ENCODE data around the gene DEPDC4.

Gene DEPDC4

DNA sequence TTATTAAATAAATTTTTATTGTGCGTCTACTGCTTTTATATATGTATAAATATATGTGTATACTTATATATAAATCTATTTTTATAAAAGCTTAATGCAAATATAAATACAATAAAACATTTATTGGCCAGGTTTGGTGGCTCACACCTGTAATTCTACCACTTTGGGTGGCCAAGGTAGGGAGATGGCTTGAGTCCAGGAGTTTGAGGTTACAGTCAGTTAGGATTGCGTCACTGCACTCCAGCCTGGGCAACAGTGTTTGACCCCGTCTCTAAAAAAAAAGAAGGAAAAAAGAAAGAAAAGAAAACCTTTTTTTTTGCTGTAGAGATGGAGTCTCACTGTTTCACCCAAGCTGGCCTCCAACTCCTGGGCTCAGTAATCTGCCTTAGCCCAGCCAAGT lies 45.4 kb downstream of the DEPDC4 start:
- H3K4me1 ChIP-seq (ENCODE audit: control extremely low read depth in 1 of 4, control insufficient read depth in 4 of 4, insufficient read depth in 4 of 4, low read length in 3 of 4), result no peaks in the 10 kb centered on the region
- DNase-seq, result no peak
- no peak overlapping the region for H3K4me3 ChIP-seq (ENCODE audit: control insufficient read depth in 1 of 7, extremely low read depth in 1 of 7, insufficient read depth in 4 of 7, low read depth in 2 of 7, low read length in 6 of 7)
- CTCF ChIA-PET, result no interaction called here
- POLR2A ChIA-PET, result no interaction called here
- peaks cover 4 to 57% (median 18%) of the 10 kb centered on the region in 4 experiments for H3K36me3 ChIP-seq (ENCODE audit: control insufficient read depth in 4 of 4, insufficient read depth in 4 of 4, low read length in 3 of 4)
- H3K9me3 ChIP-seq (ENCODE audit: control extremely low read depth in 1 of 5, control insufficient read depth in 4 of 5, insufficient read depth in 2 of 5, low read depth in 1 of 5, low read length in 4 of 5), result no peaks in the 10 kb centered on the region
- 100% methylated on average over 1 of the region's 3 CpGs for WGBS (ENCODE audit: insufficient coverage)
- H3K27ac ChIP-seq (ENCODE audit: insufficient read depth in 1 of 2, low read depth in 1 of 2, low read length in 2 of 2, poor library complexity in 1 of 2, severe bottlenecking in 2 of 2), result no peak overlapping the region
- H3K27me3 ChIP-seq (replicated peaks in 2 of 5; ENCODE audit: control insufficient read depth in 4 of 5, insufficient read depth in 5 of 5, low read length in 4 of 5), result no peaks in the 10 kb centered on the region

DNA sequence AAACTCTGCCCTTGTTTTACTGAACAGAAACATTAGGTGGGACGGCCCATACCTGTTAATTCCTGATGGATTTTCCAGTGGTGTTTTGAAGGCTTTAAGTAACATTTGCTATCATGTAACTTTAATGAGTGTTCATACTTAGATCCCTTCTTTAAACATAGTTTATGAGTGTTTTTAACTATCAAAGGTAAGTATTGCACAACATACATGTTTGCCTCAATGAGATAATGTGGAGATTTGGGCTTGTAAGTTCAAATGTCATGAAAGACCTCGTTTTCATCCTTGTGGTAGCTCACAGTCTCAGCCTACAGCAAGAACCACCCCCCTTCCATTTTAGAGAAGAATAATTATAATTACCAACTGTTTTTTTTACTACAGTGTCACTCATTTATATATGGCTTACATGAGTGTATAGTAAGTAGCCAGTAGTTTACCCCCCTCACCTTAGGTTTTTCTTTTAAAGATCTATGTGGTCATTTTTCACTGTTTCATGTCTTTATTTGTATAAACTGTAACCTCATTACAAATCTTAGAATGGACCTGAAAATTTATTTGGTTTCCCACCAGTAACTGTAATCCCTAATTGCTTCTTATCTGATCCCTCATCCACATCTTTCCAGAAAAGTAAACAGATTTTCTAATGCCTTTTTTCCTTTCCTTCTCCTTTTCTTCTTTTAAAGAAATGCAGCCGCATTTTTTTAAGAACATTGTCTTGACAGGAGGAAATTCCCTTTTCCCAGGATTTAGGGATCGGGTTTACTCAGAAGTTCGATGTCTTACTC lies 47.4 kb downstream of the DEPDC4 start:
- no peak for DNase-seq
- H3K27ac ChIP-seq (ENCODE audit: insufficient read depth in 1 of 2, low read depth in 1 of 2, low read length in 2 of 2, poor library complexity in 1 of 2, severe bottlenecking in 2 of 2), result no peak overlapping the region
- H3K27me3 ChIP-seq (replicated peaks in 2 of 5; ENCODE audit: control insufficient read depth in 4 of 5, insufficient read depth in 5 of 5, low read length in 4 of 5), result no peaks in the 10 kb centered on the region
- peaks cover 8 to 54% (median 21%) of the 10 kb centered on the region in 4 experiments for H3K36me3 ChIP-seq (ENCODE audit: control insufficient read depth in 4 of 4, insufficient read depth in 4 of 4, low read length in 3 of 4)
- no peaks in the 10 kb centered on the region for H3K4me1 ChIP-seq (ENCODE audit: control extremely low read depth in 1 of 4, control insufficient read depth in 4 of 4, insufficient read depth in 4 of 4, low read length in 3 of 4)
- no peak overlapping the region for H3K4me3 ChIP-seq (ENCODE audit: control insufficient read depth in 1 of 7, extremely low read depth in 1 of 7, insufficient read depth in 4 of 7, low read depth in 2 of 7, low read length in 6 of 7)
- 100% methylated on average over 3 of the region's 5 CpGs for WGBS (ENCODE audit: insufficient coverage)
- ChIA-PET POLR2A (no interaction called here), CTCF (interaction anchor here (0.9 kb wide), 1 partner anchor 11 kb away, joined by 4 read pairs; no protein-coding TSS in a partner anchor)
- H3K9me3 ChIP-seq (ENCODE audit: control extremely low read depth in 1 of 5, control insufficient read depth in 4 of 5, insufficient read depth in 2 of 5, low read depth in 1 of 5, low read length in 4 of 5), result no peaks in the 10 kb centered on the region

DNA sequence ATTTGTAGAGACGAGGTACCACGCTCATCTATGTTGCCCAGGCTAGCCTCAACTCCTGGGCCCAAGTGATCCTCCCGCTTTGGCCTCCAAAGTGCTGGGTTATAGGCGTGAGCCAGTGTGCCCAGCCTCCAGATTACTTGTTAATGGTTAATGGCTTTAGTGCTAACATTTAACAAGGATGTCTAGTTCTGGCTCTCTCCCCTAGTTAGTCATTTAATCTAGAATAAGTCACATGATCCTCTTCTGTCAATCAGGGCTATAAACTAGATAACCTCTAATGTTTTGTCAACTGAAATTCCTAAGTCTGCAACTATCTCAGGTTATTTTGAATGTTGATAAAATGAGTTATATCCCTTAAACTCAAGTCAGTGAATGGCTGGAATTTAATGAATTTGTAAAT lies 50.5 kb downstream of the DEPDC4 start:
- H3K4me3 ChIP-seq (ENCODE audit: control insufficient read depth in 1 of 7, extremely low read depth in 1 of 7, insufficient read depth in 4 of 7, low read depth in 2 of 7, low read length in 6 of 7), result no peak overlapping the region
- H3K27ac ChIP-seq (ENCODE audit: insufficient read depth in 1 of 2, low read depth in 1 of 2, low read length in 2 of 2, poor library complexity in 1 of 2, severe bottlenecking in 2 of 2), result no peak overlapping the region
- DNase-seq, result no peak
- no peaks in the 10 kb centered on the region for H3K27me3 ChIP-seq (replicated peaks in 2 of 5; ENCODE audit: control insufficient read depth in 4 of 5, insufficient read depth in 5 of 5, low read length in 4 of 5)
- peaks cover 3 to 59% (median 24%) of the 10 kb centered on the region in 4 experiments for H3K36me3 ChIP-seq (ENCODE audit: control insufficient read depth in 4 of 4, insufficient read depth in 4 of 4, low read length in 3 of 4)
- no peaks in the 10 kb centered on the region for H3K4me1 ChIP-seq (ENCODE audit: control extremely low read depth in 1 of 4, control insufficient read depth in 4 of 4, insufficient read depth in 4 of 4, low read length in 3 of 4)
- POLR2A ChIA-PET, result no interaction called here
- CTCF ChIA-PET, result no interaction called here
- WGBS (ENCODE audit: insufficient coverage), result 96% methylated on average over 4 of the region's 4 CpGs
- no peaks in the 10 kb centered on the region for H3K9me3 ChIP-seq (ENCODE audit: control extremely low read depth in 1 of 5, control insufficient read depth in 4 of 5, insufficient read depth in 2 of 5, low read depth in 1 of 5, low read length in 4 of 5)

DNA sequence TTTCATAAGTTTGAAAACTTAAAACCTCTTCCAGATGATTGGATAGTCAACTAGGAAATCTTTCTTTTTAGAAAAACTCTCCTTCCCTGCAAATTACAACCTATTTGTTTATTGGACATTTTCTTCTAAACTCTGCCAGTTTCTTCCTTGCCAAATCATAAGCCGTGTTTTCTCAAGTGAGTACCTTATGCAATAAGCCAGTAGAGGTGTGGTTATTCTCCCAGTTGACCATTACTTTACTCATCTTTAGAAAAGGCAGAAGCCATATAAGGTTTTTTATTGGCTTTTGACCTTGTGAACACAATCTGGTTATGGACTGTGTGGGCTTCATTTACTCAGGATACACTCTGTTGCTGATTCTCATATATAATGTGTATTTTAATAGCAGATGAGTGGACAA lies 51.7 kb downstream of the DEPDC4 start:
- no peaks in the 10 kb centered on the region for H3K9me3 ChIP-seq (ENCODE audit: control extremely low read depth in 1 of 5, control insufficient read depth in 4 of 5, insufficient read depth in 2 of 5, low read depth in 1 of 5, low read length in 4 of 5)
- no CpG with 5 or more reads among the region's 1 CpG for WGBS (ENCODE audit: insufficient coverage)
- CTCF ChIA-PET, result no interaction called here
- H3K27ac ChIP-seq (ENCODE audit: insufficient read depth in 1 of 2, low read depth in 1 of 2, low read length in 2 of 2, poor library complexity in 1 of 2, severe bottlenecking in 2 of 2), result no peak overlapping the region
- DNase-seq, result no peak
- H3K36me3 ChIP-seq (ENCODE audit: control insufficient read depth in 4 of 4, insufficient read depth in 4 of 4, low read length in 3 of 4), result peaks cover 2 to 61% (median 31%) of the 10 kb centered on the region in 4 experiments
- no peaks in the 10 kb centered on the region for H3K4me1 ChIP-seq (ENCODE audit: control extremely low read depth in 1 of 4, control insufficient read depth in 4 of 4, insufficient read depth in 4 of 4, low read length in 3 of 4)
- H3K27me3 ChIP-seq (replicated peaks in 2 of 5; ENCODE audit: control insufficient read depth in 4 of 5, insufficient read depth in 5 of 5, low read length in 4 of 5), result no peaks in the 10 kb centered on the region
- POLR2A ChIA-PET, result no interaction called here
- no peak overlapping the region for H3K4me3 ChIP-seq (ENCODE audit: control insufficient read depth in 1 of 7, extremely low read depth in 1 of 7, insufficient read depth in 4 of 7, low read depth in 2 of 7, low read length in 6 of 7)

DNA sequence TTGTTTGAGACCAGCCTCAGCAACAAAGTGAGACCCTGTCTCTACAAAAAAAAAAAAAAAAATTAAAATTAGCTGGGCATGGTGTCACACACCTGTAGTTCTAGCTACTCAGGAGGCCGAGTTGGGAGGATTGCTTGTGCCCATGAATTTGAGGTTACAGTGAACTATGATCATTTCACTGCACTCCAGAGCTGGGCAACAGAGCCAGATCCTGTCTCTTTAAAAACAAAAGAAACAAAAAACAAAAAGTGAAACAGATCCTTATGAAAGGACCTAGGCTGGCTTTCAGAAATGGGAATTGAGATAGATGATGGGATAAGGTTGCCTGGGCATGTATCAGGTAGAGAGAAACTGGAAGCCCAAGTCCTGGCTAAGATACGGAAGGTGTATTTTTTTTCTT lies 52.4 kb downstream of the DEPDC4 start:
- Histone ChIP-seq H3K27me3 (replicated peaks in 2 of 5; ENCODE audit: control insufficient read depth in 4 of 5, insufficient read depth in 5 of 5, low read length in 4 of 5) (no peaks in the 10 kb centered on the region), H3K27ac (ENCODE audit: insufficient read depth in 1 of 2, low read depth in 1 of 2, low read length in 2 of 2, poor library complexity in 1 of 2, severe bottlenecking in 2 of 2) (no peak overlapping the region), H3K36me3 (ENCODE audit: control insufficient read depth in 4 of 4, insufficient read depth in 4 of 4, low read length in 3 of 4) (peaks cover 0 to 59% (median 32%) of the 10 kb centered on the region in 4 experiments), H3K4me3 (ENCODE audit: control insufficient read depth in 1 of 7, extremely low read depth in 1 of 7, insufficient read depth in 4 of 7, low read depth in 2 of 7, low read length in 6 of 7) (no peak overlapping the region), H3K4me1 (ENCODE audit: control extremely low read depth in 1 of 4, control insufficient read depth in 4 of 4, insufficient read depth in 4 of 4, low read length in 3 of 4) (no peaks in the 10 kb centered on the region), H3K9me3 (ENCODE audit: control extremely low read depth in 1 of 5, control insufficient read depth in 4 of 5, insufficient read depth in 2 of 5, low read depth in 1 of 5, low read length in 4 of 5) (no peaks in the 10 kb centered on the region)
- ChIA-PET CTCF (interaction anchor here (1.5 kb wide), 1 partner anchor 20 kb away, joined by 4 read pairs; no protein-coding TSS in a partner anchor), POLR2A (no interaction called here)
- 83% methylated on average over 1 of the region's 2 CpGs for WGBS (ENCODE audit: insufficient coverage)
- DNase-seq, result no peak

DNA sequence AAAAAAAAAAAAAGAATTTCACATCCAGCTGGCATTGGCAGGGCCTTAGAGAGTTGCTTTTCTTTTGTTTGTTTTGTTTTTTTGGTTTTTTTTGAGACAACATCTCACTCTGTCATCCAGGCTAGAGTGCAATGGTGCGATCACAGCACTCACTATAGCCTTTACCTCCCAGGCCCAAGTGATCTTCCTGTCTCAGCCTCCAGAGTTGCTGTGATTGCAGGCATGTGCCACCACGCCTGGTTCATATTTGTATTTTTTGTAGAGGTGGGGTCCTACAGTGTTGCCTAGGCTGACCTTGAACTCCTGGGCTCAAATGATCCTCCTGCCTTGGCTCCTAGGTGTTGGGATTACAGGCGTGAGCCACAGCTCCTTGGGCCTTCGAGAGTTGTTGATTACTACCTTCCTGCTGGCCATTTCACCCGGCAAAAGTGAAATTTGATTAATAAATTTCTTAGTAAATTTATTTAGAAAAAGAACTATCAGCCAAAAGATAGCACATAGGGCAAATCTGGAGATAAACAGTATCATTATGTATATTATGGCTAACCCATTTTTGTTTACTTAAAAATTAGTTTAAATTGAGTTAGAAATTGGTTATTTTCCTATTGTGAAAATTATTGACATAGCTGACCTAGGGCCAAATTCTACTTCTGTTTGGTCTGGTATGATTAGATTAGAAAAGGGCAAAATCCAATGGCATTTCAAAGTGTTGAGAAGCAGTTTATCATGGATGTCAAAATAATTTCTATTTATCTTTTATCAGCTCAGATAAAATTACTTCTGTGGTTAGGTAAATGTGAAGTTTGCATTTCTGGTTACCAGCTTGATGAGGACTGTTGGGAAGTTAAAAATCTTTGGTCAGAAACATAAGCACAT lies 53.6 kb downstream of the DEPDC4 start:
- WGBS (ENCODE audit: insufficient coverage), result no CpG with 5 or more reads among the region's 5 CpGs
- no peaks in the 10 kb centered on the region for H3K4me1 ChIP-seq (ENCODE audit: control extremely low read depth in 1 of 4, control insufficient read depth in 4 of 4, insufficient read depth in 4 of 4, low read length in 3 of 4)
- H3K4me3 ChIP-seq (ENCODE audit: control insufficient read depth in 1 of 7, extremely low read depth in 1 of 7, insufficient read depth in 4 of 7, low read depth in 2 of 7, low read length in 6 of 7), result no peak overlapping the region
- no peaks in the 10 kb centered on the region for H3K9me3 ChIP-seq (ENCODE audit: control extremely low read depth in 1 of 5, control insufficient read depth in 4 of 5, insufficient read depth in 2 of 5, low read depth in 1 of 5, low read length in 4 of 5)
- no peaks in the 10 kb centered on the region for H3K27me3 ChIP-seq (replicated peaks in 2 of 5; ENCODE audit: control insufficient read depth in 4 of 5, insufficient read depth in 5 of 5, low read length in 4 of 5)
- no peak overlapping the region for H3K27ac ChIP-seq (ENCODE audit: insufficient read depth in 1 of 2, low read depth in 1 of 2, low read length in 2 of 2, poor library complexity in 1 of 2, severe bottlenecking in 2 of 2)
- POLR2A ChIA-PET, result no interaction called here
- CTCF ChIA-PET, result interaction anchor here (1.5 kb wide), 1 partner anchor 21 kb away, joined by 4 read pairs; no protein-coding TSS in a partner anchor
- no peak for DNase-seq
- H3K36me3 ChIP-seq (ENCODE audit: control insufficient read depth in 4 of 4, insufficient read depth in 4 of 4, low read length in 3 of 4), result peaks cover 0 to 63% (median 32%) of the 10 kb centered on the region in 4 experiments

DNA sequence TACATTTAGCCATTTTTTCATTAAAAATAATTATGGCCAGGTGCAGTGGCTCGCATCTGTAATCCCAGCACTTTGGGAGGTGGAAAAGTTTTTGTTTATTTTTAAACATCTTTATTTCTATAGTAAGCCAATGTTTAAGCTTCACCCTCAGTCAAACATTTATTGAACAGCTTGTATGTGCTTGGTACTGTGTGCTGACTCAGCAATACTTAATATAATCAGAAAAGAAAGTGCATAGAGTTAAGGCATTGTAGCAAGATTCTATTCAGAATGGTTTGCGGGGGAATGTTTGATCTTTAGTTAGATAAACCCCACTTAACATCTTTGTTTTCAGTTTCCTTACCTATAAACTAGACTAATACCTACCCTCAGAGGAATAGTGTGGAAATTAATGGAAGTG lies 55.2 kb downstream of the DEPDC4 start:
- H3K4me1 ChIP-seq (ENCODE audit: control extremely low read depth in 1 of 4, control insufficient read depth in 4 of 4, insufficient read depth in 4 of 4, low read length in 3 of 4), result no peaks in the 10 kb centered on the region
- H3K27ac ChIP-seq (ENCODE audit: insufficient read depth in 1 of 2, low read depth in 1 of 2, low read length in 2 of 2, poor library complexity in 1 of 2, severe bottlenecking in 2 of 2), result no peak overlapping the region
- H3K4me3 ChIP-seq (ENCODE audit: control insufficient read depth in 1 of 7, extremely low read depth in 1 of 7, insufficient read depth in 4 of 7, low read depth in 2 of 7, low read length in 6 of 7), result no peak overlapping the region
- ChIA-PET CTCF (interaction anchor here (1.0 kb wide), 2 partner anchors 9 to 57 kb away, joined by 3 to 4 read pairs; no protein-coding TSS in a partner anchor), POLR2A (no interaction called here)
- no peaks in the 10 kb centered on the region for H3K27me3 ChIP-seq (replicated peaks in 2 of 5; ENCODE audit: control insufficient read depth in 4 of 5, insufficient read depth in 5 of 5, low read length in 4 of 5)
- WGBS (ENCODE audit: insufficient coverage), result no CpG with 5 or more reads among the region's 2 CpGs
- H3K36me3 ChIP-seq (ENCODE audit: control insufficient read depth in 4 of 4, insufficient read depth in 4 of 4, low read length in 3 of 4), result peaks cover 3 to 71% (median 39%) of the 10 kb centered on the region in 4 experiments
- no peaks in the 10 kb centered on the region for H3K9me3 ChIP-seq (ENCODE audit: control extremely low read depth in 1 of 5, control insufficient read depth in 4 of 5, insufficient read depth in 2 of 5, low read depth in 1 of 5, low read length in 4 of 5)
- DNase-seq, result no peak
